WI38 (cell line): ENCODE data around the gene FERMT2.

ENCODE experiments used
- H3K4me3 ChIP-seq: 2 replicates; pipeline ENCODE4 v1.5.1; 2011; ENCODE audit warnings: low read depth, mild to moderate bottlenecking, control low read depth, low read length
- CTCF ChIP-seq: IDR thresholded peaks from 2 replicates; pipeline ENCODE4 v1.5.1; 2012; ENCODE audit warnings: low read depth, mild to moderate bottlenecking, control low read depth, low read length

The FERMT2 gene

GRCh38 chr14:52827426-52827825 is 123.4 kb downstream of the FERMT2 start:
- no peak overlapping the region for H3K4me3 ChIP-seq
- no peak for TF ChIP-seq CTCF

- H3K4me3 ChIP-seq: no peak overlapping the region
These were observed 125.8 kb downstream of the FERMT2 start for GRCh38 chr14:52825085-52825484.

GRCh38 chr14:52824462-52824861 is 126.4 kb downstream of the FERMT2 start:
- no peak for TF ChIP-seq CTCF
- no peak overlapping the region for H3K4me3 ChIP-seq

More at GRCh38 chr14:52825085-52825484, 125.8 kb downstream of the FERMT2 start:
- no peak for TF ChIP-seq CTCF

GRCh38 chr14:52821805-52822250 is 129.0 kb downstream of the FERMT2 start:
- TF ChIP-seq CTCF: no peak
- no peak overlapping the region for H3K4me3 ChIP-seq

- no peak for TF ChIP-seq CTCF
These were observed 142.7 kb downstream of the FERMT2 start for GRCh38 chr14:52808101-52808500.

More at GRCh38 chr14:52808101-52808500, 142.7 kb downstream of the FERMT2 start:
- no peak overlapping the region for H3K4me3 ChIP-seq
